K562 (cell line): ENCODE data around the gene YTHDF1. TPM values are rescaled to one million over a fixed set of nuclear protein-coding genes. Genes with fewer than 3 reads are reported as not detected.

Experiments
- ZNF232 ChIP-seq: sonication (generic); formaldehyde crosslinking; IDR thresholded peaks from 2 replicates; pipeline ENCODE4 v1.8.0; 2022; ENCODE audit warnings: mild to moderate bottlenecking, missing genetic modification reagents
- polyA plus RNA-seq, 8 experiments: library from polyadenylated mRNA; depleted of rRNA in 4 of 8; stranded (reverse) in 5 of 8; unstranded in 3 of 8; fragments of >200 nt; fragmentation: Nextera tagmentation in 2 of 8; fragmentation: Illumina TruSeq in 1 of 8; extraction: Ambion mirVana in 2 of 8; extraction: Trizol in 1 of 8; gene quantifications; 2 replicates each; pipeline versions ENCODE4 v1.2.1 to v1.2.3, GENCODE V29; 2011 to 2014; ENCODE audit warnings: inconsistent platforms in 1 of 8, missing spikeins in 1 of 8
- total RNA-seq, 7 experiments: library from RNA; depleted of rRNA in 6 of 7; stranded (reverse); fragments of >200 nt in 6 of 7; fragmentation: Illumina TruSeq in 2 of 7; extraction: Trizol in 2 of 7; gene quantifications; 2 replicates each; pipeline versions ENCODE4 v1.2.1 to v1.2.3, GENCODE V29; 2011 to 2021; ENCODE audit warnings: low replicate concordance in 1 of 7
- TF ChIP-seq, protein P1 (sequence below): IDR thresholded peaks from 2 replicates; pipeline ENCODE4 v1.6.1; 2011; ENCODE audit warnings: borderline replicate concordance, low read depth, mild to moderate bottlenecking, moderate library complexity, low read length; ENCODE audit not compliant: insufficient read depth, poor library complexity, severe bottlenecking
- TF ChIP-seq, protein P2 (sequence below): IDR thresholded peaks from 3 replicates; pipeline ENCODE4 v1.6.1; 2011; ENCODE audit warnings: borderline replicate concordance, mild to moderate bottlenecking, moderate library complexity; ENCODE audit not compliant: insufficient read length; ENCODE audit errors: extremely low read depth
- TF ChIP-seq, protein P3 (sequence below): fragments of 450-650 bp; IDR thresholded peaks from 2 replicates; pipeline ENCODE4 v1.6.1; 2014; ENCODE audit warnings: low read depth, mild to moderate bottlenecking, moderate library complexity, borderline replicate concordance

Gene YTHDF1
- total and polyA plus RNA-seq, 9 of the 15 experiments (the other 6 are each of a cell fraction or from before 2014, with no cell fraction given): 10.1 to 42.4 (median 27.8) TPM

DNA sequence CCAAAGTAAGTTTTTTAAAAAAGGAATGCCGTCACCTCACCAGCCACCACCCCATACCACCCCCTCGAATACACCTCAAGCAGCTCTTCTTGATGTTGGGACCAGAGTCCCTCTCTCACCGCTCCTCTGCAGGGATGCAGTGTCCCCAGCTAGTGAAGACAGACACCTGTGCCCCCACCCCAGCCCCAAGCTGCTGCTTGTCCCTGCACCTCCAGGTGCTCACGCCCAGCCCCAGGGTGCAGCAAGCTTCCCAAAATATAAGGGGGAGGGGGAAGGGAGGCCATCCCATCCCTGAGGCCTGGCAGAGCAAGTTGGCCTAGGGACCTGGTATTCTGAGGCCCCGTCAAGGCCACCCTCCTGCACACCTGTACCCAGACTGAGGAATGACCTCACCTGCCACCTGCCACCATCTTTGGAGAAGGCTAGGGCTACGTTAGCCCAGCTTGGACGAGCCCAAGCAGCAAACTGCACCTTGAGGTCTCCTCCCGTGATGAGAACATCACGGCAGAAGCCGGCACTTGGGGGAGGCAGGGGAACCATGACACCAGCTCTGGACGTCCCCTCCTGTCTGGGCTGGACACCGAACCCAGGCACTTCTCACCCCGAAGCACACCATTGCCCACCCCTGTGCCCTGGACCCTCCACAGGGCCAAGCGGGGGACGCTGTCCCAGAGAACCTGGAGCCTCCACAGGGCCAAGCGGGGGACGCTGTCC is 25.9 kb downstream of the YTHDF1 start (continued):
- TF ChIP-seq, protein P1, sequence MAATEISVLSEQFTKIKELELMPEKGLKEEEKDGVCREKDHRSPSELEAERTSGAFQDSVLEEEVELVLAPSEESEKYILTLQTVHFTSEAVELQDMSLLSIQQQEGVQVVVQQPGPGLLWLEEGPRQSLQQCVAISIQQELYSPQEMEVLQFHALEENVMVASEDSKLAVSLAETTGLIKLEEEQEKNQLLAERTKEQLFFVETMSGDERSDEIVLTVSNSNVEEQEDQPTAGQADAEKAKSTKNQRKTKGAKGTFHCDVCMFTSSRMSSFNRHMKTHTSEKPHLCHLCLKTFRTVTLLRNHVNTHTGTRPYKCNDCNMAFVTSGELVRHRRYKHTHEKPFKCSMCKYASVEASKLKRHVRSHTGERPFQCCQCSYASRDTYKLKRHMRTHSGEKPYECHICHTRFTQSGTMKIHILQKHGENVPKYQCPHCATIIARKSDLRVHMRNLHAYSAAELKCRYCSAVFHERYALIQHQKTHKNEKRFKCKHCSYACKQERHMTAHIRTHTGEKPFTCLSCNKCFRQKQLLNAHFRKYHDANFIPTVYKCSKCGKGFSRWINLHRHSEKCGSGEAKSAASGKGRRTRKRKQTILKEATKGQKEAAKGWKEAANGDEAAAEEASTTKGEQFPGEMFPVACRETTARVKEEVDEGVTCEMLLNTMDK: no peak
- TF ChIP-seq, protein P2, sequence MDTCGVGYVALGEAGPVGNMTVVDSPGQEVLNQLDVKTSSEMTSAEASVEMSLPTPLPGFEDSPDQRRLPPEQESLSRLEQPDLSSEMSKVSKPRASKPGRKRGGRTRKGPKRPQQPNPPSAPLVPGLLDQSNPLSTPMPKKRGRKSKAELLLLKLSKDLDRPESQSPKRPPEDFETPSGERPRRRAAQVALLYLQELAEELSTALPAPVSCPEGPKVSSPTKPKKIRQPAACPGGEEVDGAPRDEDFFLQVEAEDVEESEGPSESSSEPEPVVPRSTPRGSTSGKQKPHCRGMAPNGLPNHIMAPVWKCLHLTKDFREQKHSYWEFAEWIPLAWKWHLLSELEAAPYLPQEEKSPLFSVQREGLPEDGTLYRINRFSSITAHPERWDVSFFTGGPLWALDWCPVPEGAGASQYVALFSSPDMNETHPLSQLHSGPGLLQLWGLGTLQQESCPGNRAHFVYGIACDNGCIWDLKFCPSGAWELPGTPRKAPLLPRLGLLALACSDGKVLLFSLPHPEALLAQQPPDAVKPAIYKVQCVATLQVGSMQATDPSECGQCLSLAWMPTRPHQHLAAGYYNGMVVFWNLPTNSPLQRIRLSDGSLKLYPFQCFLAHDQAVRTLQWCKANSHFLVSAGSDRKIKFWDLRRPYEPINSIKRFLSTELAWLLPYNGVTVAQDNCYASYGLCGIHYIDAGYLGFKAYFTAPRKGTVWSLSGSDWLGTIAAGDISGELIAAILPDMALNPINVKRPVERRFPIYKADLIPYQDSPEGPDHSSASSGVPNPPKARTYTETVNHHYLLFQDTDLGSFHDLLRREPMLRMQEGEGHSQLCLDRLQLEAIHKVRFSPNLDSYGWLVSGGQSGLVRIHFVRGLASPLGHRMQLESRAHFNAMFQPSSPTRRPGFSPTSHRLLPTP: no peak
- no peak for TF ChIP-seq ZNF232 (CRISPR knock-in tag)
- TF ChIP-seq, protein P3, sequence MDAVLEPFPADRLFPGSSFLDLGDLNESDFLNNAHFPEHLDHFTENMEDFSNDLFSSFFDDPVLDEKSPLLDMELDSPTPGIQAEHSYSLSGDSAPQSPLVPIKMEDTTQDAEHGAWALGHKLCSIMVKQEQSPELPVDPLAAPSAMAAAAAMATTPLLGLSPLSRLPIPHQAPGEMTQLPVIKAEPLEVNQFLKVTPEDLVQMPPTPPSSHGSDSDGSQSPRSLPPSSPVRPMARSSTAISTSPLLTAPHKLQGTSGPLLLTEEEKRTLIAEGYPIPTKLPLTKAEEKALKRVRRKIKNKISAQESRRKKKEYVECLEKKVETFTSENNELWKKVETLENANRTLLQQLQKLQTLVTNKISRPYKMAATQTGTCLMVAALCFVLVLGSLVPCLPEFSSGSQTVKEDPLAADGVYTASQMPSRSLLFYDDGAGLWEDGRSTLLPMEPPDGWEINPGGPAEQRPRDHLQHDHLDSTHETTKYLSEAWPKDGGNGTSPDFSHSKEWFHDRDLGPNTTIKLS: no peak
